ENCODE data around the gene ATP8A2. TPM values are rescaled to one million over a fixed set of nuclear protein-coding genes. Genes with fewer than 3 reads are reported as not detected.

ATP8A2 gene
- total RNA-seq, 1 experiment from 2014 or later = not detected

- TF ChIP-seq CTCF (IDR thresholded peaks at IDR 0.05) (no peak), REST (IDR thresholded peaks at IDR 0.05; ENCODE audit: insufficient read depth in 1 of 2, low read depth in 2 of 2, low read length in 1 of 2) (no peak), TCF7L2 (IDR thresholded peaks at IDR 0.05; ENCODE audit: low read depth, low read length) (no peak), POLR2AphosphoS5 (IDR thresholded peaks at IDR 0.05; ENCODE audit: low read depth, low read length) (no peak), SIN3A (IDR thresholded peaks at IDR 0.05; ENCODE audit: borderline replicate concordance, insufficient read depth, low read depth, low read length) (no peak)
- Histone ChIP-seq H3K9me3 (ENCODE audit: control insufficient read depth, insufficient read depth, low read depth, low read length) (no peaks in the 10 kb centered on the region), H3K27me3 (ENCODE audit: control insufficient read depth, insufficient read depth, low read length) (no peaks in the 10 kb centered on the region; the same call in 1 of the 2 replicates), H3K27ac (ENCODE audit: low read length) (no peak overlapping the region), H3K4me3 (ENCODE audit: low read depth in 2 of 2, low read length in 2 of 2) (no peak overlapping the region), H3K36me3 (ENCODE audit: control insufficient read depth, insufficient read depth, low read length) (no peaks in the 10 kb centered on the region), H3K4me1 (ENCODE audit: control insufficient read depth, insufficient read depth, low read length) (peaks cover 4% of the 10 kb centered on the region; the same call in 1 of the 2 replicates)
- ATAC-seq = no peak
- BruUV-seq (replicated peaks) = no TSS peak
- in situ Hi-C loops (cut with HindIII; ENCODE audit: low pct_unique_long_range_greater_than_20kb, low sequenced_read_pairs) = no loop called here
- ChIA-PET POLR2A (no interaction called here), CTCF (interaction anchor here (0.7 kb wide), 1 partner anchor 319 kb away, joined by 3 read pairs; no protein-coding TSS in a partner anchor)
- no peak for DNase-seq (ENCODE audit: low read depth, low spot score)
- intact Hi-C loops (cut with micrococcal nuclease; ENCODE audit: unreplicated experiment) = no loop called here
These were observed 654.4 kb downstream of the ATP8A2 start for GRCh38 chr13:26026211-26026610.

GRCh38 chr13:26029581-26030136 lies 657.9 kb downstream of the ATP8A2 start:
- ATAC-seq (no peak), DNase-seq (ENCODE audit: low read depth, low spot score) (no peak)
- Histone ChIP-seq H3K27ac (ENCODE audit: low read length) (no peak overlapping the region), H3K4me3 (ENCODE audit: low read depth in 2 of 2, low read length in 2 of 2) (no peak overlapping the region), H3K4me1 (ENCODE audit: control insufficient read depth, insufficient read depth, low read length) (no peaks in the 10 kb centered on the region), H3K36me3 (ENCODE audit: control insufficient read depth, insufficient read depth, low read length) (no peaks in the 10 kb centered on the region), H3K9me3 (ENCODE audit: control insufficient read depth, insufficient read depth, low read depth, low read length) (no peaks in the 10 kb centered on the region), H3K27me3 (ENCODE audit: control insufficient read depth, insufficient read depth, low read length) (no peaks in the 10 kb centered on the region)
- BruUV-seq (replicated peaks) = no TSS peak
- intact Hi-C loops (cut with micrococcal nuclease; ENCODE audit: unreplicated experiment) (no loop called here), in situ Hi-C loops (cut with HindIII; ENCODE audit: low pct_unique_long_range_greater_than_20kb, low sequenced_read_pairs) (no loop called here)
- ChIA-PET POLR2A (no interaction called here), CTCF (no interaction called here)
- TF ChIP-seq REST (IDR thresholded peaks at IDR 0.05; ENCODE audit: insufficient read depth in 1 of 2, low read depth in 2 of 2, low read length in 1 of 2) (no peak), SIN3A (IDR thresholded peaks at IDR 0.05; ENCODE audit: borderline replicate concordance, insufficient read depth, low read depth, low read length) (no peak), CTCF (IDR thresholded peaks at IDR 0.05) (no peak), TCF7L2 (IDR thresholded peaks at IDR 0.05; ENCODE audit: low read depth, low read length) (no peak), POLR2AphosphoS5 (IDR thresholded peaks at IDR 0.05; ENCODE audit: low read depth, low read length) (no peak)

Measured in Panc1 (cell line).